ENCODE data around the gene UBE2G1.

DNA sequence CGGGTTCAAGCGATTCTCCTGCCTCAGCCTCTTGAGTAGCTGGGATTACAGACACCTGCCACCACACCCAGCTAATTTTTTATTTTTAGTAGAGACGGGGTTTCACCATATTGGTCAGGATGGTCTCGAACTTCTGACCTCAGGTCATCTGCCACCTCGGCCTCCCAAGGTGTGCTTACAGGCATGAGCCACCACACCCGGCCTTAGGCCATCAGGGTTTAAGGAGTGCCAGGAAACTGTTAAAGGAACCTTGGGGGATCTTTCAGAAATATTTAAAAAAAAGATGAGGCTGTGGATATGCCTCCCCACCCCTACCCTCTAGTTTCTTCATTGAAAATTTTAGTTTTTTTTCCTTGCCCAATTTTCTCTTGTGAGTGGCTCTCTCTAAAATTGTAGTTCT, 31.4 kb upstream of the UBE2G1 start:
- TF ChIP-seq POLR2A (IDR thresholded peaks at IDR 0.05) = no peak
- TF ChIP-seq, protein P1, sequence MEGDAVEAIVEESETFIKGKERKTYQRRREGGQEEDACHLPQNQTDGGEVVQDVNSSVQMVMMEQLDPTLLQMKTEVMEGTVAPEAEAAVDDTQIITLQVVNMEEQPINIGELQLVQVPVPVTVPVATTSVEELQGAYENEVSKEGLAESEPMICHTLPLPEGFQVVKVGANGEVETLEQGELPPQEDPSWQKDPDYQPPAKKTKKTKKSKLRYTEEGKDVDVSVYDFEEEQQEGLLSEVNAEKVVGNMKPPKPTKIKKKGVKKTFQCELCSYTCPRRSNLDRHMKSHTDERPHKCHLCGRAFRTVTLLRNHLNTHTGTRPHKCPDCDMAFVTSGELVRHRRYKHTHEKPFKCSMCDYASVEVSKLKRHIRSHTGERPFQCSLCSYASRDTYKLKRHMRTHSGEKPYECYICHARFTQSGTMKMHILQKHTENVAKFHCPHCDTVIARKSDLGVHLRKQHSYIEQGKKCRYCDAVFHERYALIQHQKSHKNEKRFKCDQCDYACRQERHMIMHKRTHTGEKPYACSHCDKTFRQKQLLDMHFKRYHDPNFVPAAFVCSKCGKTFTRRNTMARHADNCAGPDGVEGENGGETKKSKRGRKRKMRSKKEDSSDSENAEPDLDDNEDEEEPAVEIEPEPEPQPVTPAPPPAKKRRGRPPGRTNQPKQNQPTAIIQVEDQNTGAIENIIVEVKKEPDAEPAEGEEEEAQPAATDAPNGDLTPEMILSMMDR (IDR thresholded peaks at IDR 0.05) = no peak

Measured in esophagus squamous epithelium (tissue), 4 donors.